MCF 10A (cell line): Measurements from ENCODE around the gene PPP2R5C. TPM values are rescaled to one million over a fixed set of nuclear protein-coding genes. Genes with fewer than 3 reads are reported as not detected.

Source experiments
- BruUV-seq: library from RNA; stranded (reverse); fragments of 400-500 nt; replicated peaks from 2 replicates; lab custom pipeline; 2021; lab: Mats Ljungman, UMichigan
- CTCF ChIA-PET: fragments of 300-600 bp; sonication (Branson Sonifier 250); formaldehyde crosslinking; extraction: SDS; loops from one replicate; lab custom pipeline; 2021; ENCODE audit warnings: antibody characterized with exemption, inconsistent platforms; lab: Yijun Ruan, JAX
- POLR2A ChIA-PET: fragments of 300-600, 350-650 bp; sonication (Branson Sonifier 250); formaldehyde crosslinking; extraction: SDS; loops from one replicate; lab custom pipeline; 2020; ENCODE audit warnings: antibody characterized with exemption, inconsistent platforms; lab: Yijun Ruan, JAX
- DNase-seq: peaks from one replicate; pipeline ENCODE4 v3.0.0-alpha.2; 2018; ENCODE audit not compliant: unreplicated experiment
- H3K27ac Mint-ChIP-seq: one replicate; pipeline ENCODE4 v1.8.0; 2022; ENCODE audit warnings: mild to moderate bottlenecking, low read depth, mixed read lengths; ENCODE audit not compliant: unreplicated experiment
- H3K27me3 Mint-ChIP-seq: one replicate; pipeline ENCODE4 v1.8.0; 2022; ENCODE audit warnings: mixed read lengths; ENCODE audit not compliant: insufficient read depth, unreplicated experiment
- H3K36me3 Mint-ChIP-seq: one replicate; pipeline ENCODE4 v1.8.0; 2022; ENCODE audit warnings: mild to moderate bottlenecking, moderate library complexity, mixed read lengths; ENCODE audit not compliant: insufficient read depth, unreplicated experiment
- H3K4me1 Mint-ChIP-seq: one replicate; pipeline ENCODE4 v1.8.0; 2022; ENCODE audit warnings: mixed read lengths; ENCODE audit not compliant: insufficient read depth, unreplicated experiment
- H3K4me3 Mint-ChIP-seq: one replicate; pipeline ENCODE4 v1.8.0; 2022; ENCODE audit warnings: mild to moderate bottlenecking, moderate library complexity, mixed read lengths; ENCODE audit not compliant: unreplicated experiment
- H3K9me3 Mint-ChIP-seq: one replicate; pipeline ENCODE4 v1.8.0; 2022; ENCODE audit warnings: mixed read lengths; ENCODE audit not compliant: unreplicated experiment
- intact Hi-C: fragments of 100-400 bp; cut with micrococcal nuclease; formaldehyde crosslinking; loops from 2 replicates; pipeline ENCODE4 v1.14.1; 2022
- total RNA-seq: library from RNA; stranded (reverse); gene quantifications from 2 replicates; pipeline ENCODE4 v1.2.3, GENCODE V29; 2022
- TF ChIP-seq, protein P1 (sequence below): fragments of 200-600 bp; IDR thresholded peaks from one replicate; pipeline ENCODE4 v1.8.0; 2022; ENCODE audit warnings: antibody characterized with exemption, mild to moderate bottlenecking; ENCODE audit not compliant: unreplicated experiment

PPP2R5C gene
- total RNA-seq, 1 experiment from 2014 or later, result 118 TPM

DNA sequence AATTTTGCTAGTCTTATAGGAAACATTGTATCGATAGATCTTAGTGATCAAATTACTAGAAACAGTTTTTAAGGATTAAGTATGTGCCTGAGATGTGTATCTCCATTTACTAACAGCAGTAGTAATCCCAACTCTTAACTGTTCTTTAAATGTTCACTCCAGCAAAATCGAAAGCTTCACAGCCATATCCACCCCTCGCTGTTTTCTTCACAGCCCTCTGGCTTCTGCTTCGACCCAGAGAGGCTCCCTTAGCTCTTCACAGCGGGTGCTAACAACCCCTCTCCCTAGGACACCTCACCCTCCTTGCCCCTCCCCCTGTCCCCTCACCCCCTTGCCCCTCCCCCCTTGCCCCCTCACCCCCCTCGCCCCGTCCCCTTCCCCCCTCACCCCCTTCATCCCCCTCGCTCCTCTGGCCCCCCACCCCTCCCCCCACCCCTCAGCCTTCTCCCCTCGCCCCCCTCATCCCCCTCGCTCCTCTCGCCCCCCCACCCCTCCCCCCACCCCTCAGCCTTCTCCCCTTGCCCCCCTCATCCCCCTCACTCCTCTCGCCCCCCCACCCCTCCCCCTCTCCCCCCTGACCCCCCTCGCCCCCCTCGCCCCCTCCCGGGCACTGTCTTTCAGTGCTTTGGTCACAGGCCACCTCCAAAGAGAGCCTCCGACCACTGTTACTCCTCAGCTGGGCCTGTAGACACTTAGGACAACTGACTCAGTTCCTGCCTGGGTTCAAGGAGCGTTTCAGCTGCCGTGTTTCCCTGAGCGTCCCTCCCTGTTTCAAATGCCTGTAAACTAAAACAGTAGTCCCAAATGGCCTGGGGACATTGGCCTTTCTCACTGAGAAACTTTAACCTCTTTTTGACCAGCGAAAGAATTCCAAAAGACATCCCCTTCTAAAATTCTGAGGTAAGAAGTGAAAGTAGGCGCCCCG is 156.8 kb downstream of the PPP2R5C start:
- H3K4me3 Mint-ChIP-seq, result no peak overlapping the region
- H3K27ac Mint-ChIP-seq, result no peak overlapping the region
- intact Hi-C loops, result no loop called here
- TF ChIP-seq, protein P1, sequence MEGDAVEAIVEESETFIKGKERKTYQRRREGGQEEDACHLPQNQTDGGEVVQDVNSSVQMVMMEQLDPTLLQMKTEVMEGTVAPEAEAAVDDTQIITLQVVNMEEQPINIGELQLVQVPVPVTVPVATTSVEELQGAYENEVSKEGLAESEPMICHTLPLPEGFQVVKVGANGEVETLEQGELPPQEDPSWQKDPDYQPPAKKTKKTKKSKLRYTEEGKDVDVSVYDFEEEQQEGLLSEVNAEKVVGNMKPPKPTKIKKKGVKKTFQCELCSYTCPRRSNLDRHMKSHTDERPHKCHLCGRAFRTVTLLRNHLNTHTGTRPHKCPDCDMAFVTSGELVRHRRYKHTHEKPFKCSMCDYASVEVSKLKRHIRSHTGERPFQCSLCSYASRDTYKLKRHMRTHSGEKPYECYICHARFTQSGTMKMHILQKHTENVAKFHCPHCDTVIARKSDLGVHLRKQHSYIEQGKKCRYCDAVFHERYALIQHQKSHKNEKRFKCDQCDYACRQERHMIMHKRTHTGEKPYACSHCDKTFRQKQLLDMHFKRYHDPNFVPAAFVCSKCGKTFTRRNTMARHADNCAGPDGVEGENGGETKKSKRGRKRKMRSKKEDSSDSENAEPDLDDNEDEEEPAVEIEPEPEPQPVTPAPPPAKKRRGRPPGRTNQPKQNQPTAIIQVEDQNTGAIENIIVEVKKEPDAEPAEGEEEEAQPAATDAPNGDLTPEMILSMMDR, result no peak
- CTCF ChIA-PET, result no interaction called here
- H3K4me1 Mint-ChIP-seq, result no peaks in the 10 kb centered on the region
- H3K9me3 Mint-ChIP-seq, result no peaks in the 10 kb centered on the region
- no peak for DNase-seq
- no TSS peak for BruUV-seq
- peaks cover 67% of the 10 kb centered on the region for H3K36me3 Mint-ChIP-seq
- POLR2A ChIA-PET, result interaction anchor here (0.6 kb wide), 1 partner anchor 811 kb away, joined by 4 read pairs; no protein-coding TSS in a partner anchor
- no peaks in the 10 kb centered on the region for H3K27me3 Mint-ChIP-seq

DNA sequence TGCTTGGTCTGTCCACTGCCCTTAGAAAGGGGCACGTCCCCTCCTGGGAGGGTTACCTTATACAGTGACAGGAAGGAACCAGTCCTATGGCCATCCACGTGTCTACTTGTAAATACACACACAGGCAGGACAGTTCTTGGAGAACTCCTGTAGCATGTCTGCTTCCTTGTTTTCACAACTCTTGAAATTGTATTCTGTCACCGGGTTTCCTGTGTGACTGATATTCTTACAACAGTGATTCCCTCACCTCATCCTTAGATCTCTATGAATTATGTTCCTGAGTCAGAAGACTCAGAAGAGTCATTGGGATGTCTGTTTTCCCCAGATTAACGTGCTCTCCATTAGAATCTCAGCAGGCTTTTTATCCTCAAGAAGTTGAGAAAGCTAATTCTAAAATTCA is 158.8 kb downstream of the PPP2R5C start:
- Mint-ChIP-seq H3K27me3 (no peaks in the 10 kb centered on the region), H3K4me1 (no peaks in the 10 kb centered on the region), H3K4me3 (no peak overlapping the region), H3K27ac (no peak overlapping the region), H3K36me3 (peaks cover 62% of the 10 kb centered on the region), H3K9me3 (no peaks in the 10 kb centered on the region)
- BruUV-seq, result no TSS peak
- intact Hi-C loops, result no loop called here
- ChIA-PET POLR2A (no interaction called here), CTCF (no interaction called here)
- TF ChIP-seq, protein P1, result no peak
- no peak for DNase-seq

DNA sequence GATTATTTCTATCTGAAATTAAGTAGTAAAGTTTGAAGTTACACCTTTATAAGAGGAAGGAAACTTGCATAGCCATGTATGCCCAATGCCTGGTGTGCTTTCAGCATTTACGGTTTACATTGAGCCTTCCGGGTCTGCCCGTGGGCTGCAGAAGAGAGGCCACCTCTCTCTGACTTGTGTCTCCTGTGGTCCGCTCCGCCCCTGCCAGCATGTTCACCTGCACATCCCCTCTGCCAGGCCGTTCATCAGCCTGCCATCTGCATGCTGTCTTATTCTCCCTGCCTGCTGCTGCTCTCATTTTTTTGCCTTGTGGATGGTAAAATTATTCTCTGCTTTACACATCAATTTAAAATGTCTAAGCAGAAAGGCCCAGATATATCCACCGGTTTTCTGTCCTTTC is 161.4 kb downstream of the PPP2R5C start:
- intact Hi-C loops, result no loop called here
- Mint-ChIP-seq H3K36me3 (peaks cover 59% of the 10 kb centered on the region), H3K4me3 (no peak overlapping the region), H3K27ac (no peak overlapping the region), H3K4me1 (no peaks in the 10 kb centered on the region), H3K9me3 (no peaks in the 10 kb centered on the region), H3K27me3 (no peaks in the 10 kb centered on the region)
- BruUV-seq, result no TSS peak
- TF ChIP-seq, protein P1, result no peak
- ChIA-PET POLR2A (no interaction called here), CTCF (interaction anchor here (0.6 to 0.9 kb wide), 2 partner anchors 11 to 173 kb away, joined by 4 to 5 read pairs; no protein-coding TSS in a partner anchor)
- no peak for DNase-seq

DNA sequence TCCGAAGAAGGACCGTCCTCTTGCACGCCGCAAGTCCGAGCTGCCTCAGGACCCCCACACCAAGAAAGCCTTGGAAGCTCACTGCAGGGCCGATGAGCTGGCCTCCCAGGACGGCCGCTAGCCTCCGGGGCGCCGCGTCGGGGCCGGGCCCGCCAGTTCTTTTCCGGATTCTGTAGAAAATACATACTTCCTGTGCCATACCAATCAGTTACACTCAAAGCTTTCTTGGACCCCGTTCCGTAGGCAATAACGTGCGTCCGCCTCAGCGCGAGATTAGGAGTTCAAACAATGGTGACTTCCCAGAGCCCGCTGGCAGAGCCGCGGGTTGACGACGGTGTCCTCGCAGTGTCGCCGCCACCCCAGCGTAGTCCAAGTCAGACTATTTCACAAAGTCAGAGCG is 163.6 kb downstream of the PPP2R5C start:
- Mint-ChIP-seq H3K4me3 (no peak overlapping the region), H3K27me3 (no peaks in the 10 kb centered on the region), H3K36me3 (peaks cover 60% of the 10 kb centered on the region), H3K9me3 (no peaks in the 10 kb centered on the region), H3K27ac (no peak overlapping the region), H3K4me1 (no peaks in the 10 kb centered on the region)
- intact Hi-C loops, result no loop called here
- CTCF ChIA-PET, result no interaction called here
- TF ChIP-seq, protein P1, result no peak
- no peak for DNase-seq
- no TSS peak for BruUV-seq
- POLR2A ChIA-PET, result no interaction called here
